Mesodermal cell (in vitro differentiated cells): ENCODE data around the gene KBTBD12.

ENCODE experiments used
- H3K27ac ChIP-seq: 2 replicates; pipeline ENCODE4 v1.7.0; 2013; ENCODE audit warnings: mild to moderate bottlenecking, low read depth, low read length, moderate library complexity; ENCODE audit not compliant: severe bottlenecking
- H3K36me3 ChIP-seq: 2 replicates; pipeline ENCODE4 v1.7.1; 2013; ENCODE audit warnings: mild to moderate bottlenecking, low read length, moderate library complexity; ENCODE audit not compliant: control insufficient read depth, insufficient read depth
- H3K4me1 ChIP-seq: one replicate; pipeline ENCODE4 v1.7.1; 2013; ENCODE audit warnings: mild to moderate bottlenecking, low read length; ENCODE audit not compliant: insufficient read depth, control insufficient read depth, poor library complexity, severe bottlenecking
- H3K4me3 ChIP-seq: 2 replicates; pipeline ENCODE4 v1.7.0; 2013; ENCODE audit warnings: low read length, control low read depth, mild to moderate bottlenecking; ENCODE audit not compliant: insufficient read depth, poor library complexity, severe bottlenecking; ENCODE audit errors: extremely low read depth
- H3K9me3 ChIP-seq: 2 replicates; pipeline ENCODE4 v1.7.1; 2013; ENCODE audit warnings: mild to moderate bottlenecking, low read length, moderate library complexity; ENCODE audit not compliant: control insufficient read depth
- WGBS, 2 experiments: methylation state at CpG; one replicate each; pipeline ENCODE4 v1.1.5; 2013; ENCODE audit warnings: missing lambda C conversion rate in 2 of 2; ENCODE audit not compliant: insufficient coverage in 2 of 2; 5-methylcytosine and 5-hydroxymethylcytosine counted together

Gene KBTBD12

DNA sequence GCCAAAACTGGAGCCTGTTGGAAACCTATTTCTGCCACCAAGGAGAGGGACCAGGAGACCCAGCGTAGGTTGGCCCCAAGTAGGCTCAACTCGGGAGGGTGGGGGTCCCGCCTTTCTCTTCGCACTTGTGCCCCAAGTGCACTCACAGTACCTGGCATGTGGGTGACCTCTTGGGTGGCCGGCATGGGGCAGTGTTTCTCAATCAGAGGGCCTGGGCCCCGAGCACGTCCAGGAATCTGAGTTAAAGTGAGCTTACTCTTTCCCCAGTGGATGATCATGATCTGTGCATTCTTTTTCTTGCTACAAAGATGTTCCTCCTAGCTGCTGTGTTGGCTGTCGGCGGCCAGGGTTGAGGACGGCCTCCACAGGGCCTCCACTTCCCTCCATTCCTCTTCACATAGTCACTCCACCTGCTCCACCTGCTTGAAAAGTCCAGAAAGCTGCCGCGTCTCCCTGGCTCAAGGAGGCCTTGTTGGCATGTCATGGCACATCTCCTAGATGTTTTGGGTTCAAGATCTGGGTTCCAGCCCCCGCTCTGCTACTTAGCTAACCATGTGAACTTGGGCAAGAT lies 70.7 kb downstream of the KBTBD12 start:
- Histone ChIP-seq H3K9me3 (no peaks in the 10 kb centered on the region), H3K27ac (no peak overlapping the region), H3K4me1 (peaks cover 2% of the 10 kb centered on the region), H3K36me3 (no peaks in the 10 kb centered on the region), H3K4me3 (no peak overlapping the region)
- WGBS, 2 experiments: 86 to 90% methylated on average over 5 to 13 of the region's 13 CpGs

DNA sequence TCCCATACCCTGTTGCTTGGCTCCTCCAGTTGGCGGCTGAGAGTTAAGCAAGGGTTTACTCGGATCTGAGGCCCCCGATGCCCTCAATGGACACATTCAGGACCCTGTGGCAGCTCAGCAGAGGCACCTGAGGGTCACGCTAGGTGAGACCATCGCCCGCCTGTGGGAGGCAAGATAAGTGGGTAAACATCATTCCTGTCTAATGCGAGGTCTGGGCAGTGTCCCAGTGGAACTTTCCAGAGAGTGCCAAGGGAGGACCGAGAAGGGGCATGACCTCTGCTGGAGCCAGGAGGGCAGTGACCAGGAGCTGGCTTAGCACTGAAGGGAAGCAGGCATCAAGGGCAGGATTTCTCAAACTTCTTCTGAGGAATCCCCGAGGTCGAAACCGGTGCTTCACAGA lies 71.8 kb downstream of the KBTBD12 start:
- Histone ChIP-seq H3K4me3 (no peak overlapping the region), H3K27ac (no peak overlapping the region), H3K9me3 (no peaks in the 10 kb centered on the region), H3K4me1 (peaks cover 2% of the 10 kb centered on the region), H3K36me3 (no peaks in the 10 kb centered on the region)
- 86 to 94% methylated on average over 8 of the region's 11 CpGs for WGBS, 2 experiments

- no peak overlapping the region for H3K27ac ChIP-seq
These were observed 72.4 kb downstream of the KBTBD12 start for GRCh38 chr3:127987309-127987995.

GRCh38 chr3:127988770-127989557 lies 73.9 kb downstream of the KBTBD12 start:
- H3K9me3 ChIP-seq: no peaks in the 10 kb centered on the region
- H3K36me3 ChIP-seq: no peaks in the 10 kb centered on the region
- peaks cover 2% of the 10 kb centered on the region for H3K4me1 ChIP-seq
- no peak overlapping the region for H3K27ac ChIP-seq
- WGBS, 2 experiments: 68 to 89% methylated on average over 8 to 10 of the region's 11 CpGs
- no peak overlapping the region for H3K4me3 ChIP-seq

More at GRCh38 chr3:127987309-127987995, 72.4 kb downstream of the KBTBD12 start:
- Histone ChIP-seq H3K4me3 (no peak overlapping the region), H3K9me3 (no peaks in the 10 kb centered on the region), H3K4me1 (peaks cover 2% of the 10 kb centered on the region), H3K36me3 (no peaks in the 10 kb centered on the region)
- WGBS, 2 experiments: 81 to 92% methylated on average over 3 of the region's 7 CpGs

- H3K4me1 ChIP-seq: no peaks in the 10 kb centered on the region
- 91 to 94% methylated on average over 16 of the region's 17 CpGs for WGBS, 2 experiments
- no peaks in the 10 kb centered on the region for H3K9me3 ChIP-seq
- no peaks in the 10 kb centered on the region for H3K36me3 ChIP-seq
- H3K4me3 ChIP-seq: no peak overlapping the region
- H3K27ac ChIP-seq: no peak overlapping the region
These were observed 75.0 kb downstream of the KBTBD12 start for GRCh38 chr3:127990051-127990450.

DNA sequence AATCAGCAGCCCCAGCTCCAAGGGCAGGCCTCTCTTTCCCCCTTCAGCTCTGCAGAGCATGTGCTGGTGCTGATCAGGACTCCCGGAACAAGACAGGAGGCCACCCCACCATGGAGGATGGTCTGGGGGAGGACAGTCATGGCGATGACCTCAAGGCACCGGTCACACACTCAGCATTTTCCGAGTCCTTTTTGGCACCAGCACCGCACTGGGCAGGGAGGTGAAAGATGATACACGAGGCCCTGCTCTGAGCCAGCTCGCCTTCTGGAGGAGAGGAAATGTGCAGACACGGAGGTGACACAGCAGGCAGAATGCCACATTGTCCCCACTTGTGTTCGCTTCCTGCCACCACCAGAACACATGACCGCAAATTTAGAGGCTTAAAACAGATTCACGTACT lies 75.4 kb downstream of the KBTBD12 start:
- Histone ChIP-seq H3K4me3 (no peak overlapping the region), H3K4me1 (no peaks in the 10 kb centered on the region), H3K36me3 (no peaks in the 10 kb centered on the region), H3K27ac (no peak overlapping the region), H3K9me3 (no peaks in the 10 kb centered on the region)
- WGBS, 2 experiments: 84 to 85% methylated on average over 11 of the region's 11 CpGs

- 84 to 91% methylated on average over 9 to 11 of the region's 12 CpGs for WGBS, 2 experiments
- Histone ChIP-seq H3K4me3 (no peak overlapping the region), H3K36me3 (no peaks in the 10 kb centered on the region), H3K9me3 (no peaks in the 10 kb centered on the region), H3K27ac (no peak overlapping the region), H3K4me1 (no peaks in the 10 kb centered on the region)
These were observed 76.2 kb downstream of the KBTBD12 start for GRCh38 chr3:127991251-127991650.

- Histone ChIP-seq H3K4me3 (no peak overlapping the region), H3K4me1 (no peaks in the 10 kb centered on the region), H3K36me3 (no peaks in the 10 kb centered on the region), H3K9me3 (no peaks in the 10 kb centered on the region), H3K27ac (no peak overlapping the region)
- WGBS, 2 experiments: 67 to 75% methylated on average over 5 to 6 of the region's 6 CpGs
These were observed 76.6 kb downstream of the KBTBD12 start for GRCh38 chr3:127991681-127992080.

GRCh38 chr3:127992127-127992526 lies 77.1 kb downstream of the KBTBD12 start:
- Histone ChIP-seq H3K4me3 (no peak overlapping the region), H3K4me1 (no peaks in the 10 kb centered on the region), H3K27ac (no peak overlapping the region), H3K9me3 (no peaks in the 10 kb centered on the region), H3K36me3 (no peaks in the 10 kb centered on the region)
- WGBS, 2 experiments: no CpG with 5 or more reads among the region's 5 CpGs

GRCh38 chr3:127994011-127994410 lies 79.0 kb downstream of the KBTBD12 start:
- no peak overlapping the region for H3K4me3 ChIP-seq
- H3K4me1 ChIP-seq: no peaks in the 10 kb centered on the region
- no peaks in the 10 kb centered on the region for H3K9me3 ChIP-seq
- H3K27ac ChIP-seq: no peak overlapping the region
- no peaks in the 10 kb centered on the region for H3K36me3 ChIP-seq

- H3K4me3 ChIP-seq: no peak overlapping the region
- no peaks in the 10 kb centered on the region for H3K36me3 ChIP-seq
- H3K4me1 ChIP-seq: no peaks in the 10 kb centered on the region
- H3K9me3 ChIP-seq: peaks cover 4% of the 10 kb centered on the region
- H3K27ac ChIP-seq: no peak overlapping the region
- WGBS, 2 experiments: 95 to 96% methylated on average over 5 to 7 of the region's 7 CpGs
These were observed 82.0 kb downstream of the KBTBD12 start for GRCh38 chr3:127997016-127997415.
